Prostate gland (tissue), 2 donors: ENCODE results near the gene DRGX. TPM values are rescaled to one million over a fixed set of nuclear protein-coding genes. Genes with fewer than 3 reads are reported as not detected.

Experiments
- DNase-seq: peaks from one replicate; pipeline ENCODE4 v3.0.0-alpha.2; 2019; ENCODE audit warnings: low spot score
- H3K27ac ChIP-seq, 2 donors: fragments of 200-600 bp; sonication (generic); 2 replicates each; pipeline ENCODE4 v1.5.1; 2017 to 2019
- H3K27me3 ChIP-seq: fragments of 200-600 bp; sonication (generic); replicated peaks from 2 replicates; pipeline ENCODE4 v1.5.1; 2019; ENCODE audit not compliant: insufficient read depth
- H3K36me3 ChIP-seq, 2 donors: fragments of 200-600 bp; sonication (generic); 1 replicate in 1 of 2; 2 replicates in 1 of 2; pipeline versions ENCODE4 v1.5.1 to v1.8.1; 2017 to 2019
- H3K4me1 ChIP-seq: fragments of 200-600 bp; sonication (generic); replicated peaks from 2 replicates; pipeline ENCODE4 v1.5.1; 2019
- H3K4me3 ChIP-seq, 2 donors: fragments of 200-600 bp; sonication (generic); 2 replicates each; pipeline ENCODE4 v1.5.1; 2017 to 2019
- H3K9me3 ChIP-seq: fragments of 200-600 bp; sonication (generic); 2 replicates; pipeline ENCODE4 v1.5.1; 2017
- CTCF ChIP-seq, 4 experiments: fragments of 200-600 bp in 2 of 4; fragments of 450-650 bp in 2 of 4; sonication (generic) in 2 of 4; IDR thresholded peaks; 1 replicate in 3 of 4; 2 replicates in 1 of 4; pipeline ENCODE4 v1.5.1; 2016 to 2019; ENCODE audit warnings: antibody characterized with exemption in 4 of 4, mild to moderate bottlenecking in 2 of 4, moderate library complexity in 2 of 4
- POLR2A ChIP-seq: fragments of 450-650 bp; IDR thresholded peaks from one replicate; pipeline ENCODE4 v1.6.1; 2016; ENCODE audit warnings: antibody characterized with exemption, mild to moderate bottlenecking
- POLR2AphosphoS5 ChIP-seq: sonication (generic); formaldehyde crosslinking; IDR thresholded peaks from one replicate; pipeline ENCODE4 v1.6.1; 2017; ENCODE audit warnings: antibody characterized with exemption
- WGBS: methylation state at CpG from one replicate; pipeline ENCODE4 v1.1.5; 2018; 5-methylcytosine and 5-hydroxymethylcytosine counted together
- intact Hi-C: fragments of 100-400 bp; cut with DNase I; formaldehyde crosslinking; loops from one replicate; pipeline ENCODE4 v1.14.2; 2022
- total RNA-seq, 2 donors: library from RNA; depleted of rRNA; stranded (reverse); fragments of >200 nt; gene quantifications; one replicate each; pipeline ENCODE4 v1.1.0, GENCODE V29; 2016

DRGX gene
- total RNA-seq, 2 donors from 2014 or later = not detected

GRCh38 chr10:49397036-49397999, 1.4 kb upstream of the DRGX start:
- H3K4me1 ChIP-seq = no peaks in the 10 kb centered on the region
- TF ChIP-seq POLR2A = no peak
- 3% methylated on average over 52 of the region's 61 CpGs for WGBS
- no peak for DNase-seq
- H3K4me3 ChIP-seq = no peak overlapping the region
- intact Hi-C loops = no loop called here
- no peak overlapping the region for H3K27ac ChIP-seq
- no peaks in the 10 kb centered on the region for H3K9me3 ChIP-seq
- no peaks in the 10 kb centered on the region for H3K36me3 ChIP-seq
- peaks cover 43% of the 10 kb centered on the region for H3K27me3 ChIP-seq

- DNase-seq = no peak
- Histone ChIP-seq H3K9me3 (no peaks in the 10 kb centered on the region), H3K4me3 (no peak overlapping the region), H3K27ac (no peak overlapping the region), H3K4me1 (no peaks in the 10 kb centered on the region), H3K36me3 (no peaks in the 10 kb centered on the region), H3K27me3 (peaks cover 43% of the 10 kb centered on the region)
- WGBS = 21% methylated on average over 8 of the region's 8 CpGs
- intact Hi-C loops = no loop called here
- TF ChIP-seq POLR2A = no peak
- TF ChIP-seq CTCF (IDR thresholded peaks at IDR 0.05) = no peak
- no peak for TF ChIP-seq POLR2AphosphoS5
Measured at GRCh38 chr10:49396666-49396999, 744 bp upstream of the DRGX start.

GRCh38 chr10:49394933-49395740, 752 bp downstream of the DRGX start:
- no peaks in the 10 kb centered on the region for H3K36me3 ChIP-seq
- TF ChIP-seq POLR2A (no peak), CTCF (IDR thresholded peaks at IDR 0.05) (no peak), POLR2AphosphoS5 (no peak)
- intact Hi-C loops = no loop called here
- peaks cover 45% of the 10 kb centered on the region for H3K27me3 ChIP-seq
- no peaks in the 10 kb centered on the region for H3K9me3 ChIP-seq
- WGBS = 2% methylated on average over 56 of the region's 62 CpGs
- no peak overlapping the region for H3K4me3 ChIP-seq
- H3K4me1 ChIP-seq = no peaks in the 10 kb centered on the region
- no peak overlapping the region for H3K27ac ChIP-seq
- DNase-seq = no peak

- TF ChIP-seq CTCF (IDR thresholded peaks at IDR 0.05) = no peak
- TF ChIP-seq POLR2A = no peak
- no peak for TF ChIP-seq POLR2AphosphoS5
- WGBS = 33% methylated on average over 4 of the region's 4 CpGs
- DNase-seq = no peak
Measured at GRCh38 chr10:49393757-49394156, 2.1 kb downstream of the DRGX start.

GRCh38 chr10:49393301-49393700, 2.6 kb downstream of the DRGX start:
- H3K4me3 ChIP-seq = no peak overlapping the region
- no peak for DNase-seq
- no peak for TF ChIP-seq POLR2A
- no peak for TF ChIP-seq CTCF (IDR thresholded peaks at IDR 0.05)
- TF ChIP-seq POLR2AphosphoS5 = no peak
- intact Hi-C loops = no loop called here
- H3K36me3 ChIP-seq = no peaks in the 10 kb centered on the region
- peaks cover 40% of the 10 kb centered on the region for H3K27me3 ChIP-seq
- H3K4me1 ChIP-seq = no peaks in the 10 kb centered on the region
- H3K27ac ChIP-seq = no peak overlapping the region
- 88% methylated on average over 1 of the region's 1 CpG for WGBS
- no peaks in the 10 kb centered on the region for H3K9me3 ChIP-seq

More at GRCh38 chr10:49393757-49394156, 2.1 kb downstream of the DRGX start:
- no peak overlapping the region for H3K4me3 ChIP-seq
- peaks cover 42% of the 10 kb centered on the region for H3K27me3 ChIP-seq
- intact Hi-C loops = no loop called here
- no peaks in the 10 kb centered on the region for H3K36me3 ChIP-seq
- H3K9me3 ChIP-seq = no peaks in the 10 kb centered on the region
- no peak overlapping the region for H3K27ac ChIP-seq
- H3K4me1 ChIP-seq = no peaks in the 10 kb centered on the region
